ENCODE data around the gene CHML.

DNA sequence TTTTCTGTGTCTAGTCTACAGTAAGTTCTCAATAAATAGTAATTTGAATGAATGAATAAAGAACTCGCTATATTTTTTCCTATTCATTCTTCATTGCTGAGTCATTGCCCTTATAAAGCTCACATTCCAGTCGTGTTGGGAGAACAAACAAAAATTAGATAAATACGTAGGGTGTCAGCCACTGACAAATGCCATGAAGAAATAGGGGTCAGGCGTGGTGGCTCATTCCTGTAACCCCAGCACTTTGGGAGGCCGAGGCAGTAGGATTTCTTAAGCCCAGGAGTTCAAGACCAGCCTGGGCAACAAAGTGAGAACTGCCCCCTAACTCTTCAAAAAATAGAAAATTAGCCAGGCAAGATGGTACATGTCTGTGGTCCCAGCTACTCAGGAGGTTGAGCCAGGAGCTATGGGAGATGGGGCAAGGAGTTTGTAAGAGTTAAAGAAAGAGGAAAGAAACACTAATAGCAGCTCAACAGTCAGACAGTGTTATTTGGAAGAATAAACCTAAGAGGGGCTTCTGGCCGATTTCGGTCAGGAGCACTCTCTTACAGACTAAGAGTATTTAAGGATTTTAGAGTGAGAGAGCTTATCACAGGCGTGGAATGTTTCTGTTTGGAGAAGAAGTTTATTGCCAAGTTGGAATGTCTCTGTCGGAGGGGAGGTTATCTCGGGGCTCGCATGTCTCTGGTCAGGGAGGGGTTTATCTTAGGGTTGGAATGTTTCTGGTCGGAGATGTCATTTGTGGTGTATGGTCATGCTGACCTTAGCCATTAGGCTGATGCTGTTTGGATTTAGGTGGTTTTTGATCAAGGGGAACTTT is 1.8 kb upstream of the CHML start:
- TF ChIP-seq EZH2 (IDR thresholded peaks at IDR 0.05; ENCODE audit: borderline replicate concordance, insufficient read depth, low read depth, low read length, poor library complexity, severe bottlenecking) = no peak
- TF ChIP-seq, protein P1, sequence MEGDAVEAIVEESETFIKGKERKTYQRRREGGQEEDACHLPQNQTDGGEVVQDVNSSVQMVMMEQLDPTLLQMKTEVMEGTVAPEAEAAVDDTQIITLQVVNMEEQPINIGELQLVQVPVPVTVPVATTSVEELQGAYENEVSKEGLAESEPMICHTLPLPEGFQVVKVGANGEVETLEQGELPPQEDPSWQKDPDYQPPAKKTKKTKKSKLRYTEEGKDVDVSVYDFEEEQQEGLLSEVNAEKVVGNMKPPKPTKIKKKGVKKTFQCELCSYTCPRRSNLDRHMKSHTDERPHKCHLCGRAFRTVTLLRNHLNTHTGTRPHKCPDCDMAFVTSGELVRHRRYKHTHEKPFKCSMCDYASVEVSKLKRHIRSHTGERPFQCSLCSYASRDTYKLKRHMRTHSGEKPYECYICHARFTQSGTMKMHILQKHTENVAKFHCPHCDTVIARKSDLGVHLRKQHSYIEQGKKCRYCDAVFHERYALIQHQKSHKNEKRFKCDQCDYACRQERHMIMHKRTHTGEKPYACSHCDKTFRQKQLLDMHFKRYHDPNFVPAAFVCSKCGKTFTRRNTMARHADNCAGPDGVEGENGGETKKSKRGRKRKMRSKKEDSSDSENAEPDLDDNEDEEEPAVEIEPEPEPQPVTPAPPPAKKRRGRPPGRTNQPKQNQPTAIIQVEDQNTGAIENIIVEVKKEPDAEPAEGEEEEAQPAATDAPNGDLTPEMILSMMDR (IDR thresholded peaks at IDR 0.05) = no peak
